ENCODE measurements around the gene DNAJB12.
"Not testable (repeated sequence)": the region's sequence is repeated elsewhere in the genome, so short reads cannot be mapped to it uniquely, and the experiment has no call there.

DNAJB12 gene

DNA sequence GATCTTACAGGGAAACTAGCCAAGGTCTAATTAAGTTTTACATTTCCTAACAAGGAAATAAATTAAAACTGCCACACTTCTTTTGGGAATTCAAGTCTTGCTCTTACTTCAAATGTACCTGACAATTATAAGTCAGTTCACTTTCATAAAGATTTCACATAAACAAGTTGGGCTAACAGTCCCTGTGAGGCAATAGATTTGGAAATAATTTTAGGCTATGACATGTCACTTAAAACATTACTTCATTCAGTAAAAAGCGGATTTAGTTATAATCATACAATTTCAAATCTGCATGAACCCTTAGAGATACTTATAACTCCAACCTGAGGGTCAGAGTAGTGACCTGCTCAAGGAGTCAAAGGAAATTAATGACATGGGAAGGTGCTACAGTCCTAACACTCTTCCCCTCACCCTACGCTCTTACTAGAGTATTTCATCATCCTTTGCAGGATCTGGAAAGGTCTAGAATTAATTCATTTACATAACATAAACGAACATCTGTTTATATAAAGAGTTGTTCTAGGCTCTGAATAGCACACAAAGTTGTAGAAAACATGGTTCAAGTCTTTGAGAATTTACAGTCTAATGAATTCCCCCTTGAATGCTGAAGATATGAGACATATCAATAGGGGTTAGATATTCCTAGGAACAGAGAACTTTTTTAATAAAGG is 32.3 kb upstream of the DNAJB12 start:
- H3K4me3 ChIP-seq (ENCODE audit: low read depth, low read length): no peak overlapping the region
- TF ChIP-seq, protein P1, sequence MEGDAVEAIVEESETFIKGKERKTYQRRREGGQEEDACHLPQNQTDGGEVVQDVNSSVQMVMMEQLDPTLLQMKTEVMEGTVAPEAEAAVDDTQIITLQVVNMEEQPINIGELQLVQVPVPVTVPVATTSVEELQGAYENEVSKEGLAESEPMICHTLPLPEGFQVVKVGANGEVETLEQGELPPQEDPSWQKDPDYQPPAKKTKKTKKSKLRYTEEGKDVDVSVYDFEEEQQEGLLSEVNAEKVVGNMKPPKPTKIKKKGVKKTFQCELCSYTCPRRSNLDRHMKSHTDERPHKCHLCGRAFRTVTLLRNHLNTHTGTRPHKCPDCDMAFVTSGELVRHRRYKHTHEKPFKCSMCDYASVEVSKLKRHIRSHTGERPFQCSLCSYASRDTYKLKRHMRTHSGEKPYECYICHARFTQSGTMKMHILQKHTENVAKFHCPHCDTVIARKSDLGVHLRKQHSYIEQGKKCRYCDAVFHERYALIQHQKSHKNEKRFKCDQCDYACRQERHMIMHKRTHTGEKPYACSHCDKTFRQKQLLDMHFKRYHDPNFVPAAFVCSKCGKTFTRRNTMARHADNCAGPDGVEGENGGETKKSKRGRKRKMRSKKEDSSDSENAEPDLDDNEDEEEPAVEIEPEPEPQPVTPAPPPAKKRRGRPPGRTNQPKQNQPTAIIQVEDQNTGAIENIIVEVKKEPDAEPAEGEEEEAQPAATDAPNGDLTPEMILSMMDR (IDR thresholded peaks at IDR 0.05; ENCODE audit: insufficient read depth, low read depth, low read length, missing control alignments): no peak
- no peak for DNase-seq (ENCODE audit: low read depth)

DNA sequence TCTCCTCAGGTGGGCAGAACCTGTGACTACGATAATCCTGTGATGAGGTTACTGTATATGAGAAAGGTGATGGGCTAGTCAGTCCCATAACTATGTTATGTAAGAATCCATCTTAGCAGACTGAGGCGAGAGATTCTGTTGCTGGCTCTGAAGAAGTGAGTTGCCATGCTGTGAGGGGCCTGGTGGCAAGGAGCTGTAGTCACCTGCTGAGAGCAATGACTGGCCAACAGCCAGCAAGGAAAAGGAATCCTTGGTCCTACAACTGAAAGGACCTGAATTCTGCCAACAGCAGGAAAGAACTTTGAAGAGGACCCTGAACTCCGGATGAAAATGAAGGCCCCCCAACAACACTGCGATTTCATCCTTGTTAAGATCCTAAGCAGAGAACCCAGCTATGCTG is 31.0 kb upstream of the DNAJB12 start:
- DNase-seq (ENCODE audit: low read depth): no peak
- TF ChIP-seq, protein P1 (IDR thresholded peaks at IDR 0.05; ENCODE audit: insufficient read depth, low read depth, low read length, missing control alignments): no peak
- no peak overlapping the region for H3K4me3 ChIP-seq (ENCODE audit: low read depth, low read length)

DNA sequence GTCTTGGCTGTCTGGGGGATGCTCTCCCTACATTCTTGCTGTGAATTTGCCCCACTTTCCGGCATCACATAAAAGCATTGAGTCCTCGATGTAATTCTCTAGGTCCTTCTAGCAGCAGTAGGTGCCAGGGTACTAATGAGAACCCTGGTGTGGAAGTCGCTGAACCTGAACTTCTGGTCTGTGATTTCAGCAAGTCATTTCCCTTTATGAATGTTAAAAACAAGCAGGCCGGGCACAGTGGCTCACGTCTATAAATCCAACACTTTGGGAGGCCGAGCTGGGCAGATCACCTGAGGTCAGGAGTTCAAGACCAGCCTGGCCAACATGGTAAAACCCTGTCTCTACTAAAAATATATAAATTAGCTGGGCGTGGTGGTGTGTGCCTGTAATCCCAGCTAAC is 30.3 kb upstream of the DNAJB12 start:
- not testable (repeated sequence) for H3K4me3 ChIP-seq (ENCODE audit: low read depth, low read length); DNase-seq (ENCODE audit: low read depth)

DNA sequence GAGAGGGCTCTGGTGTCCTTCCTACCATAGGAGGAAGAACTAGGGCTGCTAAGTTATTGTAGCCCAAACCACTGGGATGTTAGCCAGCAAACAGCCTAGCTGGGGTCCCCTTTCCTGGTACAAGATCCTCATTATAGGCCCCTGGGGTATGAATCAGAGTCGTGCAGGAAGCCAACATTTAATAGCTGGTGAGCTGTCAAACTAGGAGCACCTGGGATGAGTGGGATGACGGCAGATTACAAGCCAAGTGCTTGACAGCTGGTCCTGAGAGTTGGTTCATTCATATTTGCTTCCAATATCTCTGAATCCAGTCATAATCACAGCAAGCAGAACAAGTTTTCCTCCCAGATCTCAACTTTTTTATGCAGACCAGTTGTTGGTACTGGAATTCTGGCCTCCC is 25.1 kb upstream of the DNAJB12 start:
- TF ChIP-seq, protein P1 (IDR thresholded peaks at IDR 0.05; ENCODE audit: insufficient read depth, low read depth, low read length, missing control alignments): no peak
- DNase-seq (ENCODE audit: low read depth): no peak
- H3K4me3 ChIP-seq (ENCODE audit: low read depth, low read length): no peak overlapping the region

DNA sequence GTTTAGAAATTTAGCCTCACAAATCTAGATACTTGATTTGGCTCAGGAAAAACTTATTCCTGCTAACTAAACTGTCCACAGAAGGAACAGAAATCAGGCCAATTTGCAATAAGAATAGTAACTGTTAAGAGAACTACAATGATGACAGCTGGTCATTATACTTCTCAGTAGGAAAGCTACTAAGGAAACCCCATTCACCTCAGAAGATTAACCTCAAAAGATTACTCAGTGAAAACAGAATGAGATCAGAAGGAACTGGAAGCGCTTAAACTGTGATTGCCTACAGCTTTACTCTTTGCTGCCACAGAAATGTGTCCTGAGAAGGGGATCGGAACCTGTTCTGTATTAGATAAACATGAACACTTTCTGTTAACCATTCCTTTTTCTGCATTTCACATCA is 24.3 kb upstream of the DNAJB12 start:
- DNase-seq (ENCODE audit: low read depth): no peak
- H3K4me3 ChIP-seq (ENCODE audit: low read depth, low read length): no peak overlapping the region
- TF ChIP-seq, protein P1 (IDR thresholded peaks at IDR 0.05; ENCODE audit: insufficient read depth, low read depth, low read length, missing control alignments): no peak

DNA sequence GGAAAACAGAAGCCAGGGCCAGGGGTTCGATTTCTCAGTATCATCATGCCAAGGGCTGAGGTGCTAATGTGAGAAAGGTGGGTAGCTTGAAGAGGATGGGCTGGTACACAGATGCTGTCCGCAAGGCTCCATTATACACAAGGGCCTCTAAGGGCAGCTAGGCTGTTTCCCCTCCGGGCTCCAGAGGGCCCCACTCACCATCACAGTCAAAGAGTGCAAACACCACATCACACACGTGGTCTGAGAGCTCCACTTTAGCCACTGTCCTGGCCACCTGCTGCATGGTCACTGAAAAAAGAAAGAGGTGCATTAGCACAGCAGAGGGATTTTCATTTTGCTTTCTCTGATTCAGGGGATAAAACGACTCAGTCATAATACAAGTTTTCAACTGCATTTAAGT is 20.9 kb upstream of the DNAJB12 start:
- TF ChIP-seq, protein P1 (IDR thresholded peaks at IDR 0.05; ENCODE audit: insufficient read depth, low read depth, low read length, missing control alignments): no peak
- H3K4me3 ChIP-seq (ENCODE audit: low read depth, low read length): no peak overlapping the region
- DNase-seq (ENCODE audit: low read depth): peak; percentile 15

DNA sequence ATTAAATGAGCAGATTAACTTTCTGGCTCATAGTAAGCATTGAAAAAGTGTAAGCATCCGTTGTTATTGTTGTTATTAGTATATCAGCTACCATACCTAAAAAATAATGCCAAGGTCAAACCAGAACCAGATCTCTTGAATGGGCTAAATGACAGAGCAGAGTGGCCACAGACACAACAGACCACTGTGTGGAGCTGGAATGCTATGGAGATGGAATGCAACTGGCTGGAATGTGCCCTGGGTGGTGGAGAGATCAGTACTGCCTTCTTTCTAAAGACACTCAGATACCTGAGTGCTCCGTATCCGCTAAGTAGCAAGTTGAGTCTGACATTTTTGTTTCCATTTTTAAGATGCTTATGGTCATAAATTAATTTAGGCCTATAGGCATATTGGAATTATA is 20.5 kb upstream of the DNAJB12 start:
- no peak for DNase-seq (ENCODE audit: low read depth)
- TF ChIP-seq, protein P1 (IDR thresholded peaks at IDR 0.05; ENCODE audit: insufficient read depth, low read depth, low read length, missing control alignments): no peak
- no peak overlapping the region for H3K4me3 ChIP-seq (ENCODE audit: low read depth, low read length)

Data from GM12865 (cell line).